Heart right ventricle (tissue), 16 donors: ENCODE results near the gene MAD1L1. TPM values are rescaled to one million over a fixed set of nuclear protein-coding genes. Genes with fewer than 3 reads are reported as not detected.

Source experiments
- ATAC-seq, 8 donors: fragments of 200-7000 bp; cut with Tn5 transposase; one replicate each; pipeline ENCODE4 v1.9.1; 2020; ENCODE audit warnings: mild to moderate bottlenecking in 8 of 8, moderate library complexity in 8 of 8, moderate number of reproducible peaks in 1 of 8
- DNase-seq, 2 donors: peaks; one replicate each; pipeline ENCODE4 v3.0.0-alpha.2; 2020
- H3K27ac ChIP-seq, 10 donors: fragments of 200-600 bp; sonication (generic) in 2 of 10; one replicate each; pipeline versions ENCODE4 v1.5.0 to v1.8.0; 2020 to 2022; ENCODE audit warnings: mild to moderate bottlenecking in 3 of 10
- H3K27me3 ChIP-seq, 7 donors: fragments of 200-600 bp; one replicate each; pipeline ENCODE4 v1.8.0; 2021 to 2022; ENCODE audit warnings: mild to moderate bottlenecking in 2 of 7
- H3K36me3 ChIP-seq, 9 donors: fragments of 200-600 bp; sonication (generic) in 1 of 9; one replicate each; pipeline versions ENCODE4 v1.5.0 to v1.8.0; 2020 to 2022; ENCODE audit warnings: mild to moderate bottlenecking in 2 of 9
- H3K4me1 ChIP-seq, 9 donors: fragments of 200-600 bp; sonication (generic) in 1 of 9; one replicate each; pipeline versions ENCODE4 v1.5.0 to v1.8.0; 2020 to 2022; ENCODE audit warnings: mild to moderate bottlenecking in 4 of 9
- H3K4me3 ChIP-seq, 10 donors: fragments of 200-600 bp; sonication (generic) in 2 of 10; one replicate each; pipeline versions ENCODE4 v1.5.0 to v1.8.0; 2020 to 2022; ENCODE audit warnings: mild to moderate bottlenecking in 7 of 10, moderate library complexity in 2 of 10
- H3K9me3 ChIP-seq, 11 donors: fragments of 200-600 bp in 10 of 11; sonication (generic) in 2 of 11; one replicate each; pipeline versions ENCODE4 v1.5.0 to v1.8.0; 2013 to 2022; ENCODE audit warnings: mild to moderate bottlenecking in 2 of 11, control low read depth in 1 of 11, moderate library complexity in 1 of 11
- CTCF ChIP-seq, 9 donors: fragments of 200-600 bp; sonication (generic) in 2 of 9; IDR thresholded peaks; one replicate each; pipeline versions ENCODE4 v1.5.0 to v1.8.0; 2021 to 2022; ENCODE audit warnings: antibody characterized with exemption in 9 of 9, mild to moderate bottlenecking in 5 of 9, moderate library complexity in 1 of 9
- WGBS, 2 donors: extraction: QIAGEN DNeasy Blood & Tissue Kit; methylation state at CpG; one replicate each; pipeline ENCODE4 v1.1.7; 2013; ENCODE audit warnings: inconsistent platforms in 1 of 2; 5-methylcytosine and 5-hydroxymethylcytosine counted together
- intact Hi-C, 10 donors: fragments of 100-400 bp; cut with DNase I; formaldehyde crosslinking; loops; one replicate each; pipeline versions ENCODE4 v1.11.1 to v1.14.2; 2022
- polyA plus RNA-seq, 2 donors: library from polyadenylated mRNA; stranded (reverse); fragments of 200-250 nt; gene quantifications; one replicate each; pipeline ENCODE4 v1.2.3, GENCODE V29; 2013
- total RNA-seq, 10 donors: library from RNA; stranded (reverse); fragmentation: NEBNext Ultra II Directional in 3 of 10; extraction: Animal tissue kit (Norgen Biotek cat#: 25700) in 3 of 10; gene quantifications; one replicate each; pipeline versions ENCODE4 v1.2.1 to v1.2.4, GENCODE V29; 2021 to 2023
- donor health status: Arrhythmogenic right ventricular cardiomyopathy.
- donor health status: ischemic (EF 13 %, LVEDD 7.1; RV severe dilation, severe dysfunction).
- donor health status: healthy with polysubstance abuse.
- donor health status: DM: no; HTN: yes; CAD: no.
- donor health status: DM: no; HTN: no; CAD: no.
- donor health status: ischemic (EF 25% LVEDD 6.9; RV normal size, moderate dysfunction).
- donor health status: ischemic (EF 25% LVEDD 5.7; RV mildly dilated, moderate dysfunction).
- donor health status: healthy.
- donor health status: DM: yes; HTN: yes; CAD: no.
- donor health status: Ischemic cardiomyopathy.
- donor health status: ischemic (EF 35%, LVEDD 5.7; RV mildly dilated, moderate dysfunction).
- donor health status: nonischemic (EF 11% LVEDD 7.7; RV severe dilation, severe dysfunction).
- donor health status: DM: yes; HTN: yes; CAD: no.
- donor health status: PGD.
- donor health status: ischemic (EF 29% LVEDD 5.4; RV normal size, mild dysfunction).
- donor health status: nonischemic (EF 23%, LVEDD 6.1; RV moderate dilation, normal function).

Gene MAD1L1
- total and polyA plus RNA-seq, 12 donors: 13.8 to 46.8 (median 20.2) TPM

GRCh38 chr7:1975581-1975980 is 257.2 kb downstream of the MAD1L1 start:
- H3K27me3 ChIP-seq: no peaks in the 10 kb centered on the region
- peaks cover 0 to 26% (median 0%) of the 10 kb centered on the region in 9 donors for H3K36me3 ChIP-seq
- DNase-seq (no peak), ATAC-seq (no peak)
- H3K4me1 ChIP-seq: peaks cover 0 to 4% (median 0%) of the 10 kb centered on the region in 9 donors
- H3K27ac ChIP-seq: no peak overlapping the region
- H3K9me3 ChIP-seq: peaks cover 0 to 3% (median 0%) of the 10 kb centered on the region in 11 donors
- no peak overlapping the region for H3K4me3 ChIP-seq
- intact Hi-C loops: no loop called here
- TF ChIP-seq CTCF (IDR thresholded peaks at IDR 0.05): no peak
- WGBS, 2 donors: 94 to 95% methylated on average over 12 of the region's 12 CpGs

GRCh38 chr7:1975179-1975578 is 257.6 kb downstream of the MAD1L1 start:
- intact Hi-C loops: no loop called here
- peaks cover 0 to 24% (median 0%) of the 10 kb centered on the region in 9 donors for H3K36me3 ChIP-seq
- H3K4me3 ChIP-seq: no peak overlapping the region
- ATAC-seq (no peak), DNase-seq (no peak)
- no peak for TF ChIP-seq CTCF (IDR thresholded peaks at IDR 0.05)
- no peak overlapping the region for H3K27ac ChIP-seq
- H3K9me3 ChIP-seq: peaks cover 0 to 3% (median 0%) of the 10 kb centered on the region in 11 donors
- peaks cover 0 to 4% (median 0%) of the 10 kb centered on the region in 9 donors for H3K4me1 ChIP-seq
- 93 to 96% methylated on average over 7 of the region's 7 CpGs for WGBS, 2 donors
- H3K27me3 ChIP-seq: no peaks in the 10 kb centered on the region

- peaks cover 0 to 4% (median 0%) of the 10 kb centered on the region in 9 donors for H3K4me1 ChIP-seq
- intact Hi-C loops: no loop called here
- 82 to 83% methylated on average over 19 of the region's 19 CpGs for WGBS, 2 donors
- no peak for TF ChIP-seq CTCF (IDR thresholded peaks at IDR 0.05)
- peak overlapping the region in 1 of 10 donors; percentile 45 for H3K27ac ChIP-seq
- H3K27me3 ChIP-seq: no peaks in the 10 kb centered on the region
- DNase-seq: no peak
- peaks cover 0 to 17% (median 0%) of the 10 kb centered on the region in 9 donors for H3K36me3 ChIP-seq
- peaks cover 0 to 3% (median 0%) of the 10 kb centered on the region in 11 donors for H3K9me3 ChIP-seq
- peak in 2 of 8 donors; percentile 9 to 66 for ATAC-seq
- no peak overlapping the region for H3K4me3 ChIP-seq
Measured at GRCh38 chr7:1974290-1975101, 258.2 kb downstream of the MAD1L1 start.

- peak in 1 of 8 donors; percentile 16 for ATAC-seq
- no peak for DNase-seq
Measured at GRCh38 chr7:1973321-1974251, 259.2 kb downstream of the MAD1L1 start.

More at GRCh38 chr7:1973321-1974251, 259.2 kb downstream of the MAD1L1 start:
- Histone ChIP-seq H3K27me3 (no peaks in the 10 kb centered on the region), H3K4me1 (peaks cover 0 to 4% (median 0%) of the 10 kb centered on the region in 9 donors), H3K36me3 (peaks cover 0 to 13% (median 0%) of the 10 kb centered on the region in 9 donors), H3K9me3 (peaks cover 0 to 3% (median 0%) of the 10 kb centered on the region in 11 donors), H3K4me3 (no peak overlapping the region), H3K27ac (peak overlapping the region in 1 of 10 donors; percentile 45)
- 91 to 95% methylated on average over 33 of the region's 33 CpGs for WGBS, 2 donors
- intact Hi-C loops: no loop called here
- TF ChIP-seq CTCF (IDR thresholded peaks at IDR 0.05): no peak
